Ramos (cell line): ENCODE results near the gene CSTF3.
"Not testable (repeated sequence)": the region's sequence is repeated elsewhere in the genome, so short reads cannot be mapped to it uniquely, and the experiment has no call there.

Experiments
- in situ Hi-C: fragments of 300-500 bp; cut with MboI; formaldehyde crosslinking; loops from one replicate; pipeline ENCODE4 v1.14.3; 2022; ENCODE audit warnings: low sequenced_read_pairs; ENCODE audit not compliant: unreplicated experiment

The CSTF3 gene

DNA sequence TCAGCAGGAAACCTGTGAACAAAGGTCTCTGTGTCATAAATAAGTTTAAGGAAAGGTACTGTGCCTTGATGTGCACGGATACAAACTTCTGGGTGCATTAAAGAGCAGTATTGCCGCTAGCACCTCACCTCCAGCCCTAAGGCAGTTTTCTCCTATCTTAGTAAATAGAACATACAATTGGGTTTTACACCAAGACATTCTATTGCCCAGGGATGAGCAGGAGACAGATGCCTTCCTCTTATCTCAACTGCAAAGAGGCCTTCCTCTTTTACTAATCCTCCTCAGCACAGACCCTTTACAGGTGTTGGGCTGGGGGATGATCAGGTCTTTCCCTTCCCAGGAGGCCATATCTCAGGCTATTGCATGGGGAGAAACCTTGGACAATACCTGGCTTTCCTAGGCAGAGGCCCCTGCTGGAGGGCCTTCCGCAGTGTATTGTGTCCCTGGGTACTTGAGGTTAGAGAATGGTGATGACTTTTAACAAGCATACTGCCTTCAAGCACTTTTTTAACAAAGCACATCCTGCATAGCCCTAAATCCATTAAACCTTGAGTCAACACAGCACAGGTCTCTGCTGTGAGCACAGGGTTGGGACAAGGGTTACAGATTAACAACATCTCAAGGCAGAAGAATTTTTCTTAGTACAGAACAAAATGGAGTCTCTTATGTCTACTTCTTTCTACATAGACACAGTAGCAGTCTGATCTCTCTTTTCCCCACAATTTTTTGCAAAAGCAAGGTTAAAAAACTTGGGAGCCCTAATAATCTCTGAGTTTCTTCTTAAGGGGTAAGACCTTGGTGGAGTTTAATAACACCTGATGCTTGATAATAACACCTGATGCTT is 111.5 kb downstream of the CSTF3 start:
- in situ Hi-C loops = not testable (repeated sequence)

- in situ Hi-C loops = not testable (repeated sequence)
Measured at GRCh38 chr11:33048701-33049100, 112.6 kb downstream of the CSTF3 start.

DNA sequence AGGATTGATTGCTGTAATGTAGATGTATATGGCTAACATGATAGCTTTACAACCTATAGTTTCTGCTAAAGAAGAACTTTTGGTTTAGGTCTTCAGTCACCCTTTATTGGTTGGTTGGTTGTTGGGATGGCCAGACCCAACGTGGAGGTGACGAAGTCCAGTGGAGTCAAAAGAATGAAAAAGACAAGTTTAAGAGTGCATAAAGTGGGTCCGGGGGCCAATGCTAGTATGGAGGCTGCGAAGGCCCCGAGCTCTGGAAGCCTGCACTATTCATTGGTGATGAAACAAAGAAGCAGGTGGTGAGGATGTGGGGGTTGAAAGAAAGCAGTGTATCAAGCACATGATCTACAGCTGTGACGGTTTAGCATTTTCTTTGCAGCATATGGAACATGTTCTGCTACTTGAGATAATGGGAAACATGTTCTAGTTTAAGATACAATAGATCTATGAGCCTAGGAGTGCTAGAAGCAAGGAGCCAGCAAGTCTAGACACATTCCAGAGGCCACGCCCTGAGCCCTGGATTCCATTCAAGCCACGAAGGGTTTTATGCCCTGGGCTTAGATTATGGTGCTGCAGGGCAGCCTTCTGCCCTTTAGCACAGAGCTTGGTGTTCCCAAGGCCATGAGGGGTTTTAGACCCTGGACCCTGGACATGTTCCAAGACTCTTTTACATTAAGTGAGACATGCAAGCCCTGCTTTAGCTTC is 115.6 kb downstream of the CSTF3 start:
- in situ Hi-C loops = no loop called here

DNA sequence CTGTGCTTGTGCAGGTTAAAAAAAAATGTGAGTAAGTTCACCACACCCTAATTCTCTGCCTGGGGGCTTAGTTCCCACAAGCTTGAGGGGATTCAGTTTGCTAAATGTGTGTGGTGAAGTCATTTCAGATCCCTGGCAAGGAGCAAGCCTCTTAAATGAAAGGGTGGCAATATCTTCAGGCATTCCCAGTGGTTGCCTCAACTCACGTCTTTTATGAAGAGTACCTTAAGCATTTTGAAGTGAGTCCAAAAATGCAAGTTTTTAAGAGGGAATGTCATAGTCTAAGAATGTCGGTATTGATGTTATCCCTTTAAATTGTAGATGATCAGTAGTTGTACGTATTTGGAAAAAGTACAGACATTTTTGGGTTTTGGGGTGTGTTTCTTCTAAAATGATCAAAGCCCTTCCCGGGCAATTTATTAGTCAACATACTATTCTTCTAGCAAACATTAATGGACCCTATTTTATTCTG is 117.0 kb downstream of the CSTF3 start:
- in situ Hi-C loops = no loop called here

DNA sequence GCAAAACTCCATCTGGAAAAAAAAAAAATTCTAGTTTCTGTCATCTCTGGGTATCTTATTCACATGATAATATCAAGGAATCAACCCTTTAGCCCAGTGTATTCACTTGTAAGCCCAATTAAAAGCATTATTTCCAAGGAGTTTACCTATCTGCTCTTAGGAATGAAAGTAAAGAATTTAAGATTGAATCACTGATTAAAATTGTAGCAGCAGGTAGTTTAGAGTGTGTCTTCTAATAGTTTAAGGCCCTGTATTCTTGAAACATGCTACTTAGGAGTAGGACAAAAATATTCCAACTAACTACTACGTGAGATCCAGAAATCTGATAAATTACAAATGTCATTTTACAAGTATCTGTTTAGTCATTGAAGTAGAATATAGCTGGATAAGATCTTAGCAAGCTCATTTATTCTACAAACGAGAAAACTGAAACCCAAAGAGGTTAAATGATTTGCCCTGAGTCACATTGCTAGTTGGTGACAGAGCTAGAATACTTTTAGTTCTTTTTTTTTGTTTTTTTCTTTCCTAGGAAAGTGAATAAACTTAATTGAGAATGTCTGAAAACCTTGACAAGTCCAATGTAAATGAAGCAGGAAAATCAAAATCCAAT is 118.0 kb downstream of the CSTF3 start:
- in situ Hi-C loops = no loop called here

- in situ Hi-C loops = no loop called here
Measured at GRCh38 chr11:33040862-33041453, 120.3 kb downstream of the CSTF3 start.

DNA sequence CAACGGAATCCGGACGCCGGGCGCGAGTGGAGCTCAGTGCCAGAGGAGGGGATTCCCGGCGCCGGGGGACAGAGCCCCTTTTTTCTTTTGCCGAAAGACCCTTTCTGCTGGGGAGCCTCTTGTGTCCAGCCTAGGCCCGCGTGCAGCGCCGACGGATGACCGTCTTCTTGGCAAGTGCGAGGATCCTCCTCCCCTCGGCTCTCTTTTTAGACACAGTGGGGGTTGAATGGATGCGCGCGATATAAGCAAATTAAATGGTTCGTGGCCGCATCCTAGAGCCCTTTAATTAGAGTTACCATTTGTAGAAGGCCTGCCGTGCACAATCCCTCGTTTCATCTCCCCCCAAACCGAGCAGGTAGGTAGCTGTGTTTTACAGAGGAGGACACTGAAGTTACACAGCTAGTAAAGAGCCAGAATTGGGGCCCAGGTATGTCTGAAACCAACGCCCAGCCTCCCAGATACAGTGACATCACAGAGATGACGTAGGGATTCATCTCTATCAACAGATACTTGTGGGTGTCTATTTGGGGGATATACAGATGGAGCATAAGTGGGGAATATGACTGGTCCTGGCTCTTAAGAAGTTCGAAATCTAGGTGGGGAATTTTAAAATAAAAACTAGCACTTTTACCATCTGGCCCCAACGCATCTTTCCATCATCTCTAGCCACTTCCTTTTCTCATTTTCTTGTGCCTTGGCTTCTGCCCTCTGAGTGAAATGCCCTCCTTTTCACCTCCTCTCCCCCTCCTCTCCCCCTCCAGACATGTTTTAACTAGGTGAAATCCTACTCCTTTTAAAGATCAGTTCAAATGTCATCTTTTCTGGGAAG is 121.0 kb downstream of the CSTF3 start:
- in situ Hi-C loops = no loop called here

DNA sequence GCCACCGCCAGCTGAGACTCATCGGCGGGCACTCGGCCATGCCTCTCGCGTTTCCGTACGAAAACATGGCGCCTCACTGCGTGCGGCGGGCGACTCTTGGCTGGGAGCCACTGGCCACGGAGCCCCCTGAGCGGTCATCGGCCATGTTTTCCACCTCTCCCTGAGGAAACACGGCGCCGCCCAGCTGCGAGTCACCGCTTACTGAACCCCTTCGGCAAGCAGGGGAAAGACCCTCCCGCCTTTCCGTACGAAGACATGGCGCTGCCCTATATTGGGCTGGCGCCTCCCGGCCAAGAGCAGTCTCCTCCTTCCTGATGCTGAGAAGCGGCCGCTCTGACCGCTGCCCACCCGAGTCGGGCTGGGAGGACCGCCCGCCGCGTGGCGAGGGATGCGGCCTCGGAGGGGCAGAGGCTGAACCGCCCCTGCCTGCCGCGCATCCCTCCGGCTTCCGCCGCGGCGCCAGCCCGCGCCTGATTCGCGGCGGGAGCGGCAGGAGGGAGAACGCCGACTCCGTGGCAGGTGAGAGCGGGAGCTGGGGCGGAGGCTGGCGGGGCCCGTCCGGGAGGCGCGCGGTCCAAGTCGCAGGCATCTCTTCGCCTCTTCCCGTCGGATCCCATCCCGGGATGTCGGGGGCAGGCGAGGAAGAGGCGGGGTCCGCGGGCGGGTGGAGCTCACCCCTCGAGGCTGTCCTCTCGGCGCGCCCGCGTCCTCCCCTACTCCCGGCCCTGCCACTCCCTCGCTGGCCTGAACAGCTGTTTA is 121.8 kb downstream of the CSTF3 start, which contains the start of gene TCP11L1:
TSS of gene TCP11L1 (plus strand) at position 299 of the 759 bp plus-strand sequence. CDS start 4,202 bp downstream, outside the sequence.
- in situ Hi-C loops = no loop called here

DNA sequence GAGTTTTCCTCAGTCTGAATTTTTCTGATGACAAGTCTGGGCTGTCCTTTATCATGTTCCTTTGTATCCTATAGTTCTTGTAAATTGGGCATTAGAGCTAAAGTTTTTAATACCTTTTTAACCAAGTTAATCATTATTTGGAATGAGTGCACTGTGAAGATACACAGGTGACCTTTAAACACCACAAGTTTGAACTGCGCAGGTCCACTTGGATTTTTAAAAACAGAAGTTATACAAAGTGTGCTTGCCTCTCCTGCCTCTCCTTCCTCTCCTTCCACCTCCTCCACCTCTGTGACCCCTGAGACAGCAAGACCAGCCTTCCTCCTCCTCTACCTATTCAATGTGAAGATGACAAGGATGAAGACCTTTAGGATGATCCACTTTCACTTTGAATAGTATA is 126.3 kb downstream of the CSTF3 start:
- in situ Hi-C loops = no loop called here
